Ammon's horn (tissue), 1 donor: ENCODE data around the gene TEX26.

Experiments used
- DNase-seq: peaks from one replicate; pipeline ENCODE4 v3.0.0-alpha.2; 2016; ENCODE audit warnings: low spot score

The TEX26 gene

GRCh38 chr13:31011901-31012654 is 79.6 kb downstream of the TEX26 start:
- DNase-seq, result no peak

- no peak for DNase-seq
Measured at GRCh38 chr13:31012655-31013024, 80.2 kb downstream of the TEX26 start.

- DNase-seq, result no peak
Measured at GRCh38 chr13:31014456-31014855, 82.0 kb downstream of the TEX26 start.

- no peak for DNase-seq
Measured at GRCh38 chr13:31015199-31015598, 82.7 kb downstream of the TEX26 start.

- DNase-seq, result no peak
Measured at GRCh38 chr13:31016342-31017325, 84.2 kb downstream of the TEX26 start.

- DNase-seq, result no peak
Measured at GRCh38 chr13:31018511-31018910, 86.1 kb downstream of the TEX26 start.

GRCh38 chr13:31020996-31021395 is 88.5 kb downstream of the TEX26 start:
- DNase-seq, result no peak

GRCh38 chr13:31022288-31022895 is 89.9 kb downstream of the TEX26 start:
- DNase-seq, result no peak

GRCh38 chr13:31022928-31023530 is 90.6 kb downstream of the TEX26 start:
- no peak for DNase-seq
